HepG2 (cell line): Measurements from ENCODE around the gene HPS1.

Experiments
- CREB1 ChIP-seq, 2 experiments: fragments of 450-650 bp in 1 of 2; IDR thresholded peaks; 2 replicates each; pipeline ENCODE4 v1.6.1; 2016 to 2017; ENCODE audit warnings: control low read depth in 1 of 2, mild to moderate bottlenecking in 1 of 2, missing compliant biosample characterization in 1 of 2, missing genetic modification characterization in 1 of 2
- KLF13 ChIP-seq: sonication (generic); formaldehyde crosslinking; IDR thresholded peaks from 2 replicates; pipeline ENCODE4 v1.4.0; 2020; ENCODE audit warnings: mild to moderate bottlenecking, missing genetic modification reagents
- MIER3 ChIP-seq: IDR thresholded peaks from 2 replicates; pipeline ENCODE4 v1.6.1; 2016; ENCODE audit warnings: missing compliant biosample characterization, borderline replicate concordance
- SMC3 ChIP-seq: IDR thresholded peaks from 2 replicates; pipeline ENCODE4 v1.6.1; 2011; ENCODE audit warnings: low read length, improper control_type of control experiment
- ZNF816 ChIP-seq: sonication (generic); formaldehyde crosslinking; IDR thresholded peaks from 2 replicates; pipeline ENCODE4 v1.8.0; 2022; ENCODE audit warnings: missing genetic modification reagents, mild to moderate bottlenecking, borderline replicate concordance
- TF ChIP-seq, protein P1 (sequence below): IDR thresholded peaks from 2 replicates; pipeline ENCODE4 v1.6.1; 2016; ENCODE audit warnings: low read depth, missing genetic modification reagents, missing compliant biosample characterization
- TF ChIP-seq, protein P2 (sequence below): IDR thresholded peaks from 2 replicates; pipeline ENCODE4 v1.6.1; 2012; ENCODE audit warnings: inconsistent platforms

DNA sequence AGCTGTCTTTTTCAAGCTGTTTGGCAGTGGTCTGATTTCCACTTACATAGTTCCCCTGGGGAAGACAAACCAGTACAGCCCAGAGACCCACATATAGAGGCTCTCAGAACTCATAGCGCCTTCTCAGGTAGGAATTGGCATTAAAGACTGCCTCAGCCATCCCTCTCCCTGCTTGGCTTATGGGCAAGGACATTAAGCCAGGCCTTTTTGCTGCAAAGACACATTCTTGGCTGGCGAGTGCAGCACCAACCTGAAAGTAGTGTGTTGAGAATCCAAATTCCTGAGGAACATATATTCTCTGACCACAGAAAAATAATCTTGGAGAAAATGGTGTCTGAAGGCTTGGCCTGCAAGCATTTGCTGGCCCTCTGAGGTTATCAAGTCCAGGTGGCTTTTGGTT lies 39.2 kb upstream of the HPS1 start:
- TF ChIP-seq MIER3 (CRISPR knock-in tag) (no peak), SMC3 (no peak), KLF13 (CRISPR knock-in tag) (no peak), ZNF816 (CRISPR knock-in tag) (no peak), CREB1 (IDR thresholded peaks at IDR 0.05) (no peak), CREB1 (CRISPR knock-in tag; IDR thresholded peaks at IDR 0.05) (no peak)
- TF ChIP-seq, protein P1, sequence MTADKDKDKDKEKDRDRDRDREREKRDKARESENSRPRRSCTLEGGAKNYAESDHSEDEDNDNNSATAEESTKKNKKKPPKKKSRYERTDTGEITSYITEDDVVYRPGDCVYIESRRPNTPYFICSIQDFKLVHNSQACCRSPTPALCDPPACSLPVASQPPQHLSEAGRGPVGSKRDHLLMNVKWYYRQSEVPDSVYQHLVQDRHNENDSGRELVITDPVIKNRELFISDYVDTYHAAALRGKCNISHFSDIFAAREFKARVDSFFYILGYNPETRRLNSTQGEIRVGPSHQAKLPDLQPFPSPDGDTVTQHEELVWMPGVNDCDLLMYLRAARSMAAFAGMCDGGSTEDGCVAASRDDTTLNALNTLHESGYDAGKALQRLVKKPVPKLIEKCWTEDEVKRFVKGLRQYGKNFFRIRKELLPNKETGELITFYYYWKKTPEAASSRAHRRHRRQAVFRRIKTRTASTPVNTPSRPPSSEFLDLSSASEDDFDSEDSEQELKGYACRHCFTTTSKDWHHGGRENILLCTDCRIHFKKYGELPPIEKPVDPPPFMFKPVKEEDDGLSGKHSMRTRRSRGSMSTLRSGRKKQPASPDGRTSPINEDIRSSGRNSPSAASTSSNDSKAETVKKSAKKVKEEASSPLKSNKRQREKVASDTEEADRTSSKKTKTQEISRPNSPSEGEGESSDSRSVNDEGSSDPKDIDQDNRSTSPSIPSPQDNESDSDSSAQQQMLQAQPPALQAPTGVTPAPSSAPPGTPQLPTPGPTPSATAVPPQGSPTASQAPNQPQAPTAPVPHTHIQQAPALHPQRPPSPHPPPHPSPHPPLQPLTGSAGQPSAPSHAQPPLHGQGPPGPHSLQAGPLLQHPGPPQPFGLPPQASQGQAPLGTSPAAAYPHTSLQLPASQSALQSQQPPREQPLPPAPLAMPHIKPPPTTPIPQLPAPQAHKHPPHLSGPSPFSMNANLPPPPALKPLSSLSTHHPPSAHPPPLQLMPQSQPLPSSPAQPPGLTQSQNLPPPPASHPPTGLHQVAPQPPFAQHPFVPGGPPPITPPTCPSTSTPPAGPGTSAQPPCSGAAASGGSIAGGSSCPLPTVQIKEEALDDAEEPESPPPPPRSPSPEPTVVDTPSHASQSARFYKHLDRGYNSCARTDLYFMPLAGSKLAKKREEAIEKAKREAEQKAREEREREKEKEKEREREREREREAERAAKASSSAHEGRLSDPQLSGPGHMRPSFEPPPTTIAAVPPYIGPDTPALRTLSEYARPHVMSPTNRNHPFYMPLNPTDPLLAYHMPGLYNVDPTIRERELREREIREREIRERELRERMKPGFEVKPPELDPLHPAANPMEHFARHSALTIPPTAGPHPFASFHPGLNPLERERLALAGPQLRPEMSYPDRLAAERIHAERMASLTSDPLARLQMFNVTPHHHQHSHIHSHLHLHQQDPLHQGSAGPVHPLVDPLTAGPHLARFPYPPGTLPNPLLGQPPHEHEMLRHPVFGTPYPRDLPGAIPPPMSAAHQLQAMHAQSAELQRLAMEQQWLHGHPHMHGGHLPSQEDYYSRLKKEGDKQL (CRISPR knock-in tag): no peak
- TF ChIP-seq, protein P2, sequence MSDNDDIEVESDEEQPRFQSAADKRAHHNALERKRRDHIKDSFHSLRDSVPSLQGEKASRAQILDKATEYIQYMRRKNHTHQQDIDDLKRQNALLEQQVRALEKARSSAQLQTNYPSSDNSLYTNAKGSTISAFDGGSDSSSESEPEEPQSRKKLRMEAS: no peak
